Measurements from ENCODE around the gene EHD2.
"Not testable (repeated sequence)": the region's sequence is repeated elsewhere in the genome, so short reads cannot be mapped to it uniquely, and the experiment has no call there.

Gene EHD2

DNA sequence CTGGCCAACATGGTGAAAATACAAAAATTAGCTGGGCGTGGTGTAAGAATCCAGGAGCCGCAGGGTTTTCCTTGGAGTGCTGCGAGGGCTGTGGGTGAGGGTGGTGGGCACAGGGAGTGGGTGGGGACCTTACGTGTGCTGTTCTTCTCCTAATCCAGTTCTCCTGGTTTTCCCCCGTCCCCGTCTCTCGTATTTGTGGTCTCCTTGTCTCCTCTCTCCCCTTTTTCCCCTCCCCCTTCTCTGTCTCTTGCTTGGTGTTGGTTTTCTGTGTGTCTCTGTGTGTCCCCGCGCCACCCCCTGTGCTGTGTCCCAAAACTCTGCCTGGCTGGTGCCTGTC is 67.0 kb downstream of the EHD2 start:
- H3K4me3 ChIP-seq (ENCODE audit: low read depth, low read length), result no peak overlapping the region
- TF ChIP-seq, protein P1, sequence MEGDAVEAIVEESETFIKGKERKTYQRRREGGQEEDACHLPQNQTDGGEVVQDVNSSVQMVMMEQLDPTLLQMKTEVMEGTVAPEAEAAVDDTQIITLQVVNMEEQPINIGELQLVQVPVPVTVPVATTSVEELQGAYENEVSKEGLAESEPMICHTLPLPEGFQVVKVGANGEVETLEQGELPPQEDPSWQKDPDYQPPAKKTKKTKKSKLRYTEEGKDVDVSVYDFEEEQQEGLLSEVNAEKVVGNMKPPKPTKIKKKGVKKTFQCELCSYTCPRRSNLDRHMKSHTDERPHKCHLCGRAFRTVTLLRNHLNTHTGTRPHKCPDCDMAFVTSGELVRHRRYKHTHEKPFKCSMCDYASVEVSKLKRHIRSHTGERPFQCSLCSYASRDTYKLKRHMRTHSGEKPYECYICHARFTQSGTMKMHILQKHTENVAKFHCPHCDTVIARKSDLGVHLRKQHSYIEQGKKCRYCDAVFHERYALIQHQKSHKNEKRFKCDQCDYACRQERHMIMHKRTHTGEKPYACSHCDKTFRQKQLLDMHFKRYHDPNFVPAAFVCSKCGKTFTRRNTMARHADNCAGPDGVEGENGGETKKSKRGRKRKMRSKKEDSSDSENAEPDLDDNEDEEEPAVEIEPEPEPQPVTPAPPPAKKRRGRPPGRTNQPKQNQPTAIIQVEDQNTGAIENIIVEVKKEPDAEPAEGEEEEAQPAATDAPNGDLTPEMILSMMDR (IDR thresholded peaks at IDR 0.05; ENCODE audit: low read depth, low read length, missing control alignments), result no peak

DNA sequence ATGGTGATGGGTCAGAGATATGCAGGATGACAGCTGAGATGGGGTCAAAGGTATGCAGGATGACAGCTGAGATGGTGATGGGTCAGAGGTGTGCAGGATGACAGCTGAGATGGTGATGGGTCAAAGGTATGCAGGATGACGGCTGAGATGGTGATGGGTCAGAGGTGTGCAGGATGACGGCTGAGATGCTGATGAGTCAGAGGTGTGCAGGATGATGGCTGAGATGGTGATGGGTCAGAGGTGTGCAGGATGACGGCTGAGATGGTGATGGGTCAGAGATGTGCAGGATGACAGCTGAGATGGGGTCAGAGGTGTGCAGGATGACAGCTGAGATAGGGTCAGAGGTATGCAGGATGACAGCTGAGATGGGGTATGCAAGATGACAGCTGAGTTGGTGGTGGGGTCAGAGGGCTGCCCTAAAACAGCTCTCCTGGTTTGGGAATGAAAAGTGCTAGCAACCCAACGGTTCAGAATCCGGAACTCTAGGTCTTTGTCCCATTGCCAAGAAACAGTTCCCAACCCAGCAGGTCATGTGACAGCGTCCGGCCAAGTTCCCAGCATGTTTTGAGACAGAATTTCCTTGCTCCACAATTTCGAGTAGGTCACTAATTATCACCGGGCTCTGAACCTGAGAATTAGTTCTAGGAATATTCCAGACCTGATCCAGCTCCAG is 68.5 kb downstream of the EHD2 start:
- no peak overlapping the region for H3K4me3 ChIP-seq (ENCODE audit: low read depth, low read length)
- TF ChIP-seq, protein P1 (IDR thresholded peaks at IDR 0.05; ENCODE audit: low read depth, low read length, missing control alignments), result no peak
- no peak for DNase-seq (ENCODE audit: low read depth)

More for the DNA sequence above, 67.0 kb downstream of the EHD2 start:
- no peak for DNase-seq (ENCODE audit: low read depth)

DNA sequence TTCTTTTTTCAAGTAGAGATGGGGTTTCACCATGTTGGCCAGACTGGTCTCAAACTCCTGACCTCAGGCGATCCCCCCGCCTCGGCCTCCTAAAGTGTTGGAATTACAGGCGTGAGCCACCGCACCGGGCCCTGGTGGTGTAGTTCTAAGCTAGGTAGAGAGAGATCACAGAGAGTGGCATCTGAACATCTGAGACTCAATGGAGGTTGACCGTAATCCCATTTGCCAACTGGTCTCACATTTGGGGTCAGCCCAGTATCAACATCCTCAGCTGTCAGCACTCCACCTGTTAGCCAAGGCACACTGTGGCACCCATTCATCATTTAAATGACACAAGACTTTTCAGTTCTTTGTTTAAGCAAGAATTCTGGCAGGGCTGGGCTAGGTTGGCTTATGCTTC is 73.3 kb downstream of the EHD2 start:
- no peak overlapping the region for H3K4me3 ChIP-seq (ENCODE audit: low read depth, low read length)
- TF ChIP-seq, protein P1 (IDR thresholded peaks at IDR 0.05; ENCODE audit: low read depth, low read length, missing control alignments), result no peak
- no peak for DNase-seq (ENCODE audit: low read depth)

DNA sequence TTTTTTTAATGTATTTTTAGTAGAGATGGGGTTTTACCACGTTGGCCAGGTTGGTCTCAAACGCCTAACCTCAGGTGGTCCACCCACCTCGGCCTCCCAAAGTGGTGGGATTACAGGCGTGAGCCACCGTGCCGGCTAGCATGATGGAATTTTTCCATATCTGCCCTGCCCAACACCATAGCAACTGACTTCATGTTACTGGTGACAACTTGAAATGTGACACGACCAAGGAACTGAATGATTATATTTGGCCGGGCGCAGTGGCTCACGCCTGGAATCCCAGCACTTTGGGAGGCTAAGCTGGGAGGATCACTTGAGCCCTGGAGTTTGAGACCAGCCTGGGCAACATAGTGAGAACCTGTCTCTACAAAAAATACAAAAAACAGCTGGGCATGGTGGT is 74.1 kb downstream of the EHD2 start:
- not testable (repeated sequence) for H3K4me3 ChIP-seq (ENCODE audit: low read depth, low read length)

DNA sequence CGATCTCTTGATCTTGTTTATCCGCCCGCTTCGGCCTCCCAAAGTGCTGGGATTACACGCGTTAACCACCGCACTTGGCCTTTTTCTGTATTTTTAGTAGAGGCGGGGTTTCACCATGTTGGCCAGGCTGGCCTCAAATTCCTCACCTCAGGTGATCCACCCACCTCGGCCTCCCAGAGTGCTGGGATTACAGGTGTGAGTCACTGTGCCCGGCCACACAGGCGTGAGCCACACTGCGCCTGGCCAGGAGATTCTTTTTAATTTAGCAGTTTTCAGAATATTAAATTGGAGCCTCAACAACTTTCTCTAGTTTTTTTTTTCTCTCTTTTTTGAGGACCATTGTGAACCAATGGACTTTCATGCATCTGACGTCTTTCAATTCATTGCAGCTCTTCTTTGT is 76.6 kb downstream of the EHD2 start:
- H3K4me3 ChIP-seq (ENCODE audit: low read depth, low read length); DNase-seq (ENCODE audit: low read depth): not testable (repeated sequence)

More for the DNA sequence above, 74.1 kb downstream of the EHD2 start:
- not testable (repeated sequence) for DNase-seq (ENCODE audit: low read depth)

DNA sequence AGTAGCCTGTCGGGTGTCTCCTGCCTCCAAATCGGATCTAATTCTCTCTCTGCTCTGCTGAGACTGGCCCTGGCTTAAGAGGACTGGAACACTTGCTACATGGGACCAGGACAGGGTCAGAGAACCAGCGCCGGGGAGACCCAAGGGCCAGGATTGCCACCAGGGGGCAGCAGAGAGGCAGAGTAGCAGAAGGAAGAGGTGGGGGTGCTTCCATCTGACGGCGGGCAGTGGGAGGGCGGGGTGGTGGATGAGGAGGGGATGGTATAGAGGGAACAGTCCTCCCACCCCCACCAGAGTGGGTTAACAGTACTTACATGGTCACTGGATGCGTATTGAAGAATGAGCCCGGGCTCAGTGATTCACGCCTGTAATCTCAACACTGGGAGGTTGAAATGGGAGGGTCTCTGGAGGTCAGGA is 77.2 kb downstream of the EHD2 start:
- H3K4me3 ChIP-seq (ENCODE audit: low read depth, low read length), result no peak overlapping the region
- TF ChIP-seq, protein P1 (IDR thresholded peaks at IDR 0.05; ENCODE audit: low read depth, low read length, missing control alignments), result peak; percentile 80
- no peak for DNase-seq (ENCODE audit: low read depth)

DNA sequence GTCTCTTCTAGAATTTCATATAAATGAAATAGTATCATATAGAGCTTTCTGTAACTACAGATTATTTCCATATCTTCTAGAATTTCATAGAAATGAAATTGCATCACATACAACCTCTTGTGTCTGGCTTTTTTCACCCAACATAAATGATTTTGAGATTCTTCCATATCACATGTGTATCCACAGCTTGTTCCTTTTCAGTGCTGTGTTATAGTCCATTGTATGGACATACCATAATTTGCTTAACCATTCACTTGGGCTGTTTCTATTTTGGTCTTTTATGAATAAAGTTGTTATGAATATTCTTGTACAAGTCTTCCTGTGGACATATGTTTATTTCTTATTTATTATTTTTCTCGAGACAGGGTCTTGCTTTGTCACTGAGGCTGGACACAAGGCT is 79.4 kb downstream of the EHD2 start:
- no peak overlapping the region for H3K4me3 ChIP-seq (ENCODE audit: low read depth, low read length)
- DNase-seq (ENCODE audit: low read depth), result no peak
- TF ChIP-seq, protein P1 (IDR thresholded peaks at IDR 0.05; ENCODE audit: low read depth, low read length, missing control alignments), result no peak
